IMR-90 (cell line): ENCODE results near the gene UQCRQ. TPM values are rescaled to one million over a fixed set of nuclear protein-coding genes. Genes with fewer than 3 reads are reported as not detected.

Experiments
- ATAC-seq: fragments of 200-7000 bp; cut with Tn5 transposase; 2 replicates; pipeline ENCODE4 v1.9.1; 2020; ENCODE audit warnings: low read depth, mild to moderate bottlenecking, moderate library complexity
- BruUV-seq: library from RNA; stranded (reverse); fragments of 400-500 nt; replicated peaks from 2 replicates; lab custom pipeline; 2021; lab: Mats Ljungman, UMichigan
- CTCF ChIA-PET: fragments of 300-600 bp; formaldehyde crosslinking; extraction: SDS; loops from one replicate; lab custom pipeline; 2021; ENCODE audit warnings: antibody characterized with exemption; lab: Yijun Ruan, JAX
- POLR2A ChIA-PET: fragments of 300-600 bp; sonication (Branson Sonifier 250); formaldehyde crosslinking; loops from one replicate; lab custom pipeline; 2022; ENCODE audit warnings: antibody characterized with exemption; ENCODE audit not compliant: unreplicated experiment; lab: Charles Lee
- DNase-seq: peaks from one replicate; pipeline ENCODE4 v3.0.0; 2013
- H2AFZ ChIP-seq: replicated peaks from 2 replicates; pipeline ENCODE3; 2013; ENCODE audit warnings: low read length, mild to moderate bottlenecking; ENCODE audit not compliant: poor library complexity
- H2AK5ac ChIP-seq: 2 replicates; pipeline ENCODE4 v1.6.1; 2013; ENCODE audit warnings: low read depth, low read length, inconsistent platforms
- H2AK9ac ChIP-seq: replicated peaks from 2 replicates; pipeline ENCODE3; 2013; ENCODE audit warnings: mild to moderate bottlenecking, low read depth, low read length, moderate library complexity; ENCODE audit not compliant: poor library complexity
- H2BK120ac ChIP-seq: 2 replicates; pipeline ENCODE4 v1.6.1; 2013; ENCODE audit warnings: low read depth, low read length, inconsistent platforms
- H2BK15ac ChIP-seq: 3 replicates; pipeline ENCODE4 v1.6.1; 2013; ENCODE audit warnings: low read depth, low read length, inconsistent platforms
- H2BK20ac ChIP-seq: 2 replicates; pipeline ENCODE4 v1.6.1; 2013; ENCODE audit warnings: low read depth, mild to moderate bottlenecking, inconsistent platforms, low read length, moderate library complexity
- H2BK5ac ChIP-seq: 2 replicates; pipeline ENCODE4 v1.6.1; 2013; ENCODE audit warnings: mild to moderate bottlenecking, low read depth, low read length, inconsistent platforms; ENCODE audit not compliant: poor library complexity, severe bottlenecking
- H3K14ac ChIP-seq: replicated peaks from 2 replicates; pipeline ENCODE4 v1.6.1; 2013; ENCODE audit warnings: low read depth, low read length, inconsistent platforms
- H3K18ac ChIP-seq: 2 replicates; pipeline ENCODE4 v1.6.1; 2013; ENCODE audit warnings: low read depth, low read length, control low read depth
- H3K23ac ChIP-seq: 2 replicates; pipeline ENCODE4 v1.6.1; 2013; ENCODE audit warnings: low read depth, low read length, inconsistent platforms
- H3K27ac ChIP-seq: 2 replicates; pipeline ENCODE4 v1.5.1; 2013; ENCODE audit warnings: mild to moderate bottlenecking, control low read depth, low read length; ENCODE audit not compliant: insufficient read depth
- H3K27me3 ChIP-seq: 2 replicates; pipeline ENCODE4 v1.6.1; 2013; ENCODE audit warnings: low read length; ENCODE audit not compliant: control insufficient read depth, insufficient read depth
- H3K36me3 ChIP-seq: 2 replicates; pipeline ENCODE4 v1.6.1; 2013; ENCODE audit warnings: low read length, mixed read lengths; ENCODE audit not compliant: control insufficient read depth, insufficient read depth
- H3K4ac ChIP-seq: 2 replicates; pipeline ENCODE4 v1.6.1; 2013; ENCODE audit warnings: low read depth, low read length, inconsistent platforms
- H3K4me1 ChIP-seq: 2 replicates; pipeline ENCODE4 v1.6.1; 2013; ENCODE audit warnings: low read length, mixed read lengths; ENCODE audit not compliant: control insufficient read depth, insufficient read depth
- H3K4me2 ChIP-seq: 2 replicates; pipeline ENCODE4 v1.6.1; 2013; ENCODE audit warnings: low read depth, mild to moderate bottlenecking, control low read depth, low read length, moderate library complexity
- H3K4me3 ChIP-seq: 2 replicates; pipeline ENCODE4 v1.5.1; 2013; ENCODE audit warnings: low read depth, mild to moderate bottlenecking, control low read depth, low read length, moderate library complexity; ENCODE audit not compliant: insufficient read depth
- H3K56ac ChIP-seq: 2 replicates; pipeline ENCODE4 v1.6.1; 2013; ENCODE audit warnings: low read length, inconsistent platforms; ENCODE audit not compliant: insufficient read depth; ENCODE audit errors: extremely low read depth
- H3K79me1 ChIP-seq, 2 experiments: 2 replicates each; pipeline ENCODE4 v1.6.1; 2013; ENCODE audit warnings: low read length in 2 of 2, inconsistent platforms in 1 of 2, low read depth in 1 of 2
- H3K9ac ChIP-seq: 2 replicates; pipeline ENCODE4 v1.6.1; 2013; ENCODE audit warnings: low read depth, low read length, control low read depth
- H3K9me1 ChIP-seq: 2 replicates; pipeline ENCODE4 v1.6.1; 2013; ENCODE audit warnings: low read length, inconsistent platforms; ENCODE audit not compliant: insufficient read depth
- H3K9me3 ChIP-seq: 2 replicates; pipeline ENCODE4 v1.6.1; 2013; ENCODE audit warnings: low read length; ENCODE audit not compliant: control insufficient read depth, insufficient read depth
- H4K20me1 ChIP-seq: 2 replicates; pipeline ENCODE4 v1.6.1; 2013; ENCODE audit warnings: low read length, inconsistent platforms; ENCODE audit not compliant: insufficient read depth
- H4K5ac ChIP-seq: 2 replicates; pipeline ENCODE4 v1.6.1; 2013; ENCODE audit warnings: mild to moderate bottlenecking, low read depth, low read length, control low read depth
- H4K8ac ChIP-seq, 2 experiments: 2 replicates each; pipeline ENCODE4 v1.6.1; 2013; ENCODE audit warnings: low read depth in 2 of 2, low read length in 2 of 2, control low read depth in 1 of 2, inconsistent platforms in 1 of 2
- H4K91ac ChIP-seq: 2 replicates; pipeline ENCODE4 v1.6.1; 2013; ENCODE audit warnings: low read depth, low read length, inconsistent platforms; ENCODE audit not compliant: insufficient read depth
- CEBPB ChIP-seq: IDR thresholded peaks from 2 replicates; pipeline ENCODE4 v1.6.1; 2012; ENCODE audit warnings: low read depth, low read length, improper control_type of control experiment
- CHD1 ChIP-seq: IDR thresholded peaks from 2 replicates; pipeline ENCODE4 v1.6.1; 2012; ENCODE audit warnings: low read depth, low read length, improper control_type of control experiment
- FOS ChIP-seq: fragments of 150-350 bp; IDR thresholded peaks from 2 replicates; pipeline ENCODE4 v1.6.1; 2016; ENCODE audit warnings: low read depth, low read length
- NFE2L2 ChIP-seq: fragments of 150-350 bp; IDR thresholded peaks from 2 replicates; pipeline ENCODE4 v1.6.1; 2016; ENCODE audit warnings: low read depth, mild to moderate bottlenecking, low read length
- RFX5 ChIP-seq: IDR thresholded peaks from 2 replicates; pipeline ENCODE4 v1.8.0; 2012; ENCODE audit warnings: low read depth, mild to moderate bottlenecking, low read length, moderate library complexity
- SMC3 ChIP-seq: fragments of 150-350 bp; IDR thresholded peaks from 2 replicates; pipeline ENCODE4 v1.6.1; 2016; ENCODE audit warnings: low read depth, mild to moderate bottlenecking, antibody characterized with exemption, low read length, moderate library complexity
- WGBS, 2 experiments: methylation state at CpG; one replicate each; pipeline versions ENCODE4 v1.1.5 to v1.1.7; 2013; ENCODE audit warnings: missing lambda C conversion rate in 2 of 2; ENCODE audit not compliant: insufficient read length in 1 of 2; ENCODE audit errors: extremely low coverage in 2 of 2; 5-methylcytosine and 5-hydroxymethylcytosine counted together
- dilution Hi-C: fragments of 300-500 bp; cut with HindIII; formaldehyde crosslinking; loops from one replicate; pipeline ENCODE4 v1.14.3; 2018; ENCODE audit warnings: low sequenced_read_pairs; ENCODE audit not compliant: unreplicated experiment
- in situ Hi-C: fragments of 300-500 bp; cut with MboI; formaldehyde crosslinking; loops from 3 replicates; pipeline ENCODE4 v1.14.3; 2019; ENCODE audit warnings: low sequenced_read_pairs, inconsistent platforms, mixed read lengths
- intact Hi-C: fragments of 100-400 bp; cut with micrococcal nuclease; formaldehyde crosslinking; loops from 2 replicates; pipeline ENCODE4 v1.10.0; 2022
- polyA plus RNA-seq, 3 experiments: library from polyadenylated mRNA; depleted of rRNA; stranded (reverse); fragments of >200 nt; gene quantifications; 2 replicates each; pipeline ENCODE4 v1.2.3, GENCODE V29; 2012; ENCODE audit warnings: low replicate concordance in 1 of 3
- total RNA-seq: library from RNA; depleted of rRNA; stranded (reverse); fragments of >200 nt; gene quantifications from 2 replicates; pipeline ENCODE4 v1.2.3, GENCODE V29; 2012

The UQCRQ gene
- total and polyA plus RNA-seq, 2 of the 4 experiments (the other 2 are of a cell fraction), result 73.7 to 292 TPM

DNA sequence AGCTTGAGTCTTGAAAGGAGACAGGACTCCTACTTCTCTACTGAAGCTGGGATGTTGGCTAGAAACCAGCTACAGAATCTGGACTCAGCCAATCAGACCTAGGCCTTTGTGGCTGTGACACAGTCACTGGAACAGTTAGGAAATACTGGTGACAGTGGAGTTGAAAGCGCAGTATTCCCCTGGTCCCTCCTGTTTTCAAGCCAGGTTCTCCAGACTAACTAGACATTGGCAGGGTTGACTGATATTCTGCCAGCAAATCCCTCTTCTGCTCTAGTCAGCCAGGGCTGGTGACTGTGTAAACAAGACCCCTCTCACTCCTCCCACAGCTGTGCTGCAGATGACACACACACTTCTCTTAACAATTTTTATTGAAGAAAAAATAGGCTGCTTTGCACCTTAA, 44.7 kb upstream of the UQCRQ start:
- no peak overlapping the region for H4K5ac ChIP-seq
- H4K8ac ChIP-seq, result 0 out of 4 replicates have a peak overlapping the region, but pooled peaks of 1 of the 2 experiments have one; percentile 1
- 0 out of 2 replicates have a peak overlapping the region, but pooled peaks have one; percentile 10 for H2BK120ac ChIP-seq
- H3K9me3 ChIP-seq, result no peaks in the 10 kb centered on the region
- WGBS, 2 experiments, result 14% methylated on average over 1 of the region's 1 CpG; no CpG with 5 or more reads in 1 of the 2 experiments
- no peak overlapping the region for H3K56ac ChIP-seq
- TF ChIP-seq CEBPB, result no peak
- no peak for TF ChIP-seq NFE2L2
- TF ChIP-seq CHD1, result no peak
- no peak for TF ChIP-seq FOS
- no peak for TF ChIP-seq RFX5
- TF ChIP-seq SMC3, result no peak
- no peaks in the 10 kb centered on the region for H3K9me1 ChIP-seq
- H3K27me3 ChIP-seq, result no peaks in the 10 kb centered on the region
- ATAC-seq (peak; percentile 78), DNase-seq (peak; percentile 87)
- H3K4me1 ChIP-seq, result peaks cover 10% of the 10 kb centered on the region; the same call in 1 of the 2 replicates
- H2BK15ac ChIP-seq, result no peak overlapping the region
- H3K4me3 ChIP-seq, result no peak overlapping the region
- POLR2A ChIA-PET, result no interaction called here
- H3K27ac ChIP-seq, result no peak overlapping the region
- H4K91ac ChIP-seq, result no peak overlapping the region
- dilution Hi-C loops, result no loop called here
- H3K4ac ChIP-seq, result no peak overlapping the region
- H3K36me3 ChIP-seq, result peaks cover 6% of the 10 kb centered on the region; the same call in 1 of the 2 replicates
- BruUV-seq, result no TSS peak
- H4K20me1 ChIP-seq, result no peaks in the 10 kb centered on the region
- intact Hi-C loops, result loop anchor here (2.0 to 5.0 kb wide), 4 partner anchors 45 to 314 kb away; partner anchors contain the start of gene SEPTIN8
- H2BK20ac ChIP-seq, result no peak overlapping the region
- H2AK5ac ChIP-seq, result no peak overlapping the region; the same call in 1 of the 2 replicates
- H3K4me2 ChIP-seq, result no peak overlapping the region
- 0 out of 2 replicates have a peak overlapping the region, but pooled peaks have one; percentile 6 for H3K18ac ChIP-seq
- no peak overlapping the region for H2AK9ac ChIP-seq
- CTCF ChIA-PET, result interaction anchor here (1.3 to 2.7 kb wide), 2 partner anchors 67 to 72 kb away, joined by 3 to 22 read pairs; no protein-coding TSS in a partner anchor
- no peak overlapping the region for H2BK5ac ChIP-seq
- no peak overlapping the region for H3K23ac ChIP-seq
- H3K79me1 ChIP-seq, result peaks cover 0 to 5% of the 10 kb centered on the region in 2 experiments; a peak in 1 of 4 replicates
- H3K9ac ChIP-seq, result no peak overlapping the region
- no peak overlapping the region for H2AFZ ChIP-seq
- H3K14ac ChIP-seq, result no peak overlapping the region
- in situ Hi-C loops, result no loop called here
